Endothelial cell of umbilical vein (primary cell): Measurements from ENCODE around the gene XIAP. TPM values are rescaled to one million over a fixed set of nuclear protein-coding genes. Genes with fewer than 3 reads are reported as not detected.

ENCODE experiments used
- BruUV-seq: library from RNA; stranded (reverse); fragments of 400-500 nt; replicated peaks from 2 replicates; lab custom pipeline; 2021; lab: Mats Ljungman, UMichigan
- CTCF ChIA-PET: fragments of 300-600, 350-600 bp; sonication (Branson Sonifier 250); formaldehyde crosslinking; loops from one replicate; lab custom pipeline; 2021; ENCODE audit warnings: antibody characterized with exemption, inconsistent platforms; lab: Charles Lee
- POLR2A ChIA-PET: fragments of 300-600, 350-600 bp; sonication (Branson Sonifier 250); formaldehyde crosslinking; loops from one replicate; lab custom pipeline; 2021; ENCODE audit warnings: antibody characterized with exemption, inconsistent platforms; lab: Charles Lee
- DNase-seq: peaks from one replicate; pipeline ENCODE4 v3.0.0-alpha.2; 2011; ENCODE audit warnings: low read depth, low spot score
- FAIRE-seq: peaks from 2 replicates; lab custom pipeline; 2011; peaks lifted over from hg19 to GRCh38; lab: Jason Lieb, UNC
- H2AFZ ChIP-seq: 2 replicates; pipeline ENCODE4 v1.6.0; 2012; ENCODE audit warnings: low read depth, low read length, control low read depth, inconsistent platforms
- H3K27ac ChIP-seq: 2 replicates; pipeline ENCODE4 v1.5.1; 2011; ENCODE audit warnings: low read depth, mild to moderate bottlenecking, control low read depth, low read length, moderate library complexity; ENCODE audit not compliant: insufficient read depth
- H3K27me3 ChIP-seq, 2 experiments: 2 replicates each; pipeline versions ENCODE4 v1.6.0 to v1.6.1; 2011; ENCODE audit warnings: low read length in 2 of 2, mixed read lengths in 1 of 2; ENCODE audit not compliant: control insufficient read depth in 2 of 2, insufficient read depth in 2 of 2
- H3K36me3 ChIP-seq, 2 experiments: 2 replicates in 1 of 2; 3 replicates in 1 of 2; pipeline ENCODE4 v1.5.1; 2011; ENCODE audit warnings: low read length in 2 of 2, mild to moderate bottlenecking in 1 of 2, moderate library complexity in 1 of 2; ENCODE audit not compliant: control insufficient read depth in 2 of 2, insufficient read depth in 2 of 2; ENCODE audit errors: extremely low read depth in 1 of 2
- H3K4me1 ChIP-seq: 3 replicates; pipeline ENCODE4 v1.5.1; 2011; ENCODE audit warnings: mild to moderate bottlenecking, low read length; ENCODE audit not compliant: control insufficient read depth, insufficient read depth; ENCODE audit errors: extremely low read depth
- H3K4me2 ChIP-seq: 2 replicates; pipeline ENCODE4 v1.6.1; 2011; ENCODE audit warnings: low read length, control low read depth, mixed read lengths; ENCODE audit not compliant: insufficient read depth
- H3K4me3 ChIP-seq, 3 experiments: fragments of 200-600 bp in 1 of 3; sonication (generic), shearing (Covaris generic) in 1 of 3; replicated peaks in 1 of 3; 2 replicates each; pipeline ENCODE4 v1.5.1; 2011 to 2016; ENCODE audit warnings: control low read depth in 3 of 3, low read length in 3 of 3, mild to moderate bottlenecking in 2 of 3, inconsistent platforms in 1 of 3, low read depth in 1 of 3, moderate library complexity in 1 of 3; ENCODE audit not compliant: insufficient read depth in 1 of 3
- H3K79me2 ChIP-seq: 2 replicates; pipeline ENCODE4 v1.6.0; 2012; ENCODE audit warnings: low read length, inconsistent platforms; ENCODE audit not compliant: control insufficient read depth, insufficient read depth
- H3K9ac ChIP-seq: replicated peaks from 2 replicates; pipeline ENCODE3; 2011; ENCODE audit warnings: low read length, control low read depth; ENCODE audit not compliant: insufficient read depth; ENCODE audit errors: extremely low read depth
- H3K9me1 ChIP-seq: replicated peaks from 3 replicates; pipeline ENCODE4 v1.6.0; 2011; ENCODE audit warnings: mild to moderate bottlenecking, low read length; ENCODE audit not compliant: control insufficient read depth, insufficient read depth; ENCODE audit errors: extremely low read depth
- H3K9me3 ChIP-seq: replicated peaks from 2 replicates; pipeline ENCODE4 v1.5.1; 2012; ENCODE audit warnings: low read length, inconsistent platforms; ENCODE audit not compliant: control insufficient read depth, insufficient read depth
- H4K20me1 ChIP-seq: replicated peaks from 2 replicates; pipeline ENCODE3; 2011; ENCODE audit warnings: mild to moderate bottlenecking, low read length; ENCODE audit not compliant: control insufficient read depth, insufficient read depth; ENCODE audit errors: extremely low read depth
- CTCF ChIP-seq, 2 donors: IDR thresholded peaks; 1 replicate in 1 of 2; 2 replicates in 1 of 2; pipeline ENCODE4 v1.5.1; 2011; ENCODE audit warnings: low read length in 2 of 2, mild to moderate bottlenecking in 2 of 2, moderate library complexity in 2 of 2, control low read depth in 1 of 2, inconsistent platforms in 1 of 2, low read depth in 1 of 2; ENCODE audit not compliant: insufficient read depth in 1 of 2; ENCODE audit errors: extremely low read depth in 1 of 2
- EZH2 ChIP-seq: IDR thresholded peaks from 2 replicates; pipeline ENCODE4 v1.6.1; 2012; ENCODE audit warnings: borderline replicate concordance, low read depth, mild to moderate bottlenecking, moderate library complexity, low read length, inconsistent platforms; ENCODE audit not compliant: severe bottlenecking
- GATA2 ChIP-seq: IDR thresholded peaks from 2 replicates; pipeline ENCODE4 v1.7.0; 2011; ENCODE audit warnings: low read depth, mild to moderate bottlenecking, moderate library complexity, mixed read lengths, low read length; ENCODE audit not compliant: insufficient read length, insufficient read depth
- JUN ChIP-seq: IDR thresholded peaks from 2 replicates; pipeline ENCODE4 v1.6.1; 2011; ENCODE audit warnings: borderline replicate concordance, low read depth; ENCODE audit not compliant: insufficient read length, insufficient read depth
- MAX ChIP-seq: IDR thresholded peaks from 2 replicates; pipeline ENCODE4 v1.6.1; 2011; ENCODE audit not compliant: insufficient read depth, insufficient read length
- MYC ChIP-seq: IDR thresholded peaks from one replicate; pipeline ENCODE4 v1.6.1; 2011; ENCODE audit warnings: mild to moderate bottlenecking, low read depth, low read length
- POLR2AphosphoS5 ChIP-seq: IDR thresholded peaks from 2 replicates; pipeline ENCODE4 v1.6.1; 2012; ENCODE audit warnings: low read depth, mild to moderate bottlenecking, control low read depth, low read length, moderate library complexity; ENCODE audit not compliant: insufficient read depth
- dilution Hi-C: fragments of 300-500 bp; cut with MboI; formaldehyde crosslinking; loops from one replicate; pipeline ENCODE4 v1.15.0; 2019; ENCODE audit warnings: low sequenced_read_pairs; ENCODE audit not compliant: extremely low pct_ligation_motif_present
- intact Hi-C: fragments of 100-400 bp; cut with micrococcal nuclease; formaldehyde crosslinking; loops from one replicate; pipeline ENCODE4 v1.10.0; 2022
- polyA plus RNA-seq, 4 experiments: library from polyadenylated mRNA; depleted of rRNA in 3 of 4; stranded (reverse) in 3 of 4; unstranded in 1 of 4; fragments of >200 nt; gene quantifications; 2 replicates each; pipeline versions ENCODE4 v1.2.1 to v1.2.3, GENCODE V29; 2011 to 2012; ENCODE audit warnings: missing spikeins in 1 of 4
- total RNA-seq: library from RNA; stranded (reverse); gene quantifications from 2 replicates; pipeline ENCODE4 v1.2.3, GENCODE V29; 2021

The XIAP gene
- total and polyA plus RNA-seq, 2 donors (not counting 3 experiments of a cell fraction or from before 2014, with no cell fraction given): 8.1 to 38.3 TPM

- POLR2A ChIA-PET: no interaction called here
These were observed 5.5 kb upstream of the XIAP start for GRCh38 chrX:123854329-123854728.

More at GRCh38 chrX:123854329-123854728, 5.5 kb upstream of the XIAP start:
- intact Hi-C loops (no loop called here), dilution Hi-C loops (no loop called here)
- Histone ChIP-seq H3K27ac (no peak overlapping the region), H3K4me2 (no peak overlapping the region), H3K9me1 (no peaks in the 10 kb centered on the region), H3K4me3 (no peak overlapping the region), H2AFZ (no peak overlapping the region), H3K9me3 (no peaks in the 10 kb centered on the region), H3K4me1 (peaks cover 2% of the 10 kb centered on the region), H3K79me2 (no peaks in the 10 kb centered on the region), H3K27me3 (no peaks in the 10 kb centered on the region), H3K36me3 (no peaks in the 10 kb centered on the region), H4K20me1 (no peaks in the 10 kb centered on the region), H3K9ac (no peak overlapping the region)
- CTCF ChIA-PET: no interaction called here
- TF ChIP-seq CTCF (IDR thresholded peaks at IDR 0.05; ENCODE audit: extremely low read depth in 1 of 2, insufficient read depth in 1 of 2, low read depth in 1 of 2, low read length in 2 of 2) (no peak), EZH2 (no peak), JUN (no peak), MAX (no peak), GATA2 (no peak), POLR2AphosphoS5 (no peak), MYC (no peak)
- no TSS peak for BruUV-seq
- FAIRE-seq (no peak), DNase-seq (no peak)
